ENCODE results near the gene RASA3. TPM values are rescaled to one million over a fixed set of nuclear protein-coding genes. Genes with fewer than 3 reads are reported as not detected.
"Not testable (repeated sequence)": the region's sequence is repeated elsewhere in the genome, so short reads cannot be mapped to it uniquely, and the experiment has no call there.

RASA3 gene
- total RNA-seq, result 10 to 100 TPM; 25.0 to 43.1 (median 30.2) TPM

- Histone ChIP-seq H3K36me3 (no peaks in the 10 kb centered on the region), H3K9me3 (no peaks in the 10 kb centered on the region), H3K27ac (peak within 1 kb of the TSS; percentile 41 to 89 (median 85)), H3K27me3 (no peaks in the 10 kb centered on the region), H3K4me1 (peaks cover 0 to 40% (median 32%) of the 10 kb centered on the region in 3 donors), H3K4me3 (peak within 1 kb of the TSS; percentile 76 to 95)
- ATAC-seq, result peak; percentile 92
- TF ChIP-seq POLR2AphosphoS5 (IDR thresholded peaks at IDR 0.05), result peak; percentile 68
- TF ChIP-seq EP300 (IDR thresholded peaks at IDR 0.05), result no peak
- TF ChIP-seq POLR2A (IDR thresholded peaks at IDR 0.05), result peak; percentile 76 to 92
- no CpG with 5 or more reads among the region's 81 CpGs for WGBS, 2 donors (ENCODE audit: low coverage in 1 of 2)
These were observed at the start of gene RASA3 for GRCh38 chr13:114132419-114133121. Gene RASA3 (minus strand): TSS chr13:114132623. CDS start chr13:114132489, 134 bp downstream.

- TF ChIP-seq EP300 (IDR thresholded peaks at IDR 0.05), result no peak
- no peak for TF ChIP-seq POLR2A (IDR thresholded peaks at IDR 0.05)
- TF ChIP-seq CTCF (IDR thresholded peaks at IDR 0.05), result no peak
- no peak for TF ChIP-seq POLR2AphosphoS5 (IDR thresholded peaks at IDR 0.05)
- no peak for ATAC-seq
- Histone ChIP-seq H3K9me3 (no peaks in the 10 kb centered on the region), H3K4me1 (no peaks in the 10 kb centered on the region), H3K36me3 (no peaks in the 10 kb centered on the region), H3K4me3 (no peak within 1 kb of the TSS), H3K27me3 (no peaks in the 10 kb centered on the region), H3K27ac (no peak within 1 kb of the TSS)
- WGBS, 2 donors (ENCODE audit: low coverage in 1 of 2), result 40 to 51% methylated on average over 3 to 12 of the region's 13 CpGs
These were observed 46.8 kb upstream of the RASA3 start, which contains the start of gene CFAP97D2 for GRCh38 chr13:114179087-114179658. Gene CFAP97D2 (plus strand): TSS chr13:114179257. CDS start chr13:114179331, 74 bp downstream.

- Histone ChIP-seq H3K9me3 (peaks cover 0 to 15% (median 0%) of the 10 kb centered on the region in 3 donors), H3K4me3 (no peak overlapping the region), H3K27ac (no peak overlapping the region), H3K4me1 (no peaks in the 10 kb centered on the region), H3K36me3 (no peaks in the 10 kb centered on the region), H3K27me3 (no peaks in the 10 kb centered on the region)
- TF ChIP-seq CTCF (IDR thresholded peaks at IDR 0.05), result no peak
- no peak for TF ChIP-seq POLR2A (IDR thresholded peaks at IDR 0.05)
- no peak for TF ChIP-seq EP300 (IDR thresholded peaks at IDR 0.05)
- WGBS, 2 donors (ENCODE audit: low coverage in 1 of 2), result 64 to 90% methylated on average over 2 to 6 of the region's 12 CpGs
- ATAC-seq, result no peak
These were observed 45.0 kb upstream of the RASA3 start for GRCh38 chr13:114177245-114178010.

GRCh38 chr13:114176359-114176902, 44.0 kb upstream of the RASA3 start:
- H3K4me1 ChIP-seq, H3K4me3 ChIP-seq, ATAC-seq, H3K27me3 ChIP-seq, H3K36me3 ChIP-seq, H3K27ac ChIP-seq: not testable (repeated sequence)
- H3K9me3 ChIP-seq, result peaks cover 0 to 24% (median 0%) of the 10 kb centered on the region in 3 donors
- no CpG with 5 or more reads among the region's 14 CpGs for WGBS, 2 donors (ENCODE audit: low coverage in 1 of 2)

- Histone ChIP-seq H3K9me3 (peaks cover 0 to 24% (median 0%) of the 10 kb centered on the region in 3 donors), H3K4me1 (no peaks in the 10 kb centered on the region), H3K27me3 (no peaks in the 10 kb centered on the region), H3K36me3 (no peaks in the 10 kb centered on the region), H3K27ac (no peak overlapping the region), H3K4me3 (no peak overlapping the region)
- ATAC-seq, result no peak
- TF ChIP-seq CTCF (IDR thresholded peaks at IDR 0.05) (no peak), POLR2AphosphoS5 (IDR thresholded peaks at IDR 0.05) (no peak), EP300 (IDR thresholded peaks at IDR 0.05) (no peak), POLR2A (IDR thresholded peaks at IDR 0.05) (no peak)
- 31 to 54% methylated on average over 2 to 3 of the region's 3 CpGs for WGBS, 2 donors (ENCODE audit: low coverage in 1 of 2)
These were observed 42.1 kb upstream of the RASA3 start for GRCh38 chr13:114174529-114174961.

Data from gastroesophageal sphincter (tissue), 4 donors.